ENCODE results near the gene SLC66A3. TPM values are rescaled to one million over a fixed set of nuclear protein-coding genes. Genes with fewer than 3 reads are reported as not detected.

Gene SLC66A3
- total RNA-seq (10 to 100 TPM; 38.9 to 46.0 TPM), polyA plus RNA-seq (ENCODE audit: insufficient read depth, low read depth, low replicate concordance) (23.3 TPM)
- long read RNA-seq, donor 1, transcript PQLC3-201 (7 exons, 1,830 nt), result major isoform, 32 of 43 reads
- long read RNA-seq, donor 1, partial matches to known transcripts, result 0 of 43 reads
- long read RNA-seq, donor 1, other reads (novel, unspliced or antisense), result 0 of 43 reads
- long read RNA-seq, donor 2, transcript PQLC3-201 (7 exons, 1,830 nt), result major isoform, 33 of 36 reads
- long read RNA-seq, donor 2, partial matches to known transcripts, result 0 of 36 reads
- long read RNA-seq, donor 2, other reads (novel, unspliced or antisense), result 0 of 36 reads

- TF ChIP-seq CTCF (IDR thresholded peaks at IDR 0.05) (no peak), POLR2A (IDR thresholded peaks at IDR 0.05) (peak; percentile 77)
- intact Hi-C loops (cut with DNase I; ENCODE audit: low total_unique reads), result no loop called here
- no peak for DNase-seq
- Histone ChIP-seq H3K9me3 (no peaks in the 10 kb centered on the region), H3K4me3 (peak within 1 kb of the TSS; percentile 85 to 86), H3K36me3 (ENCODE audit: low read depth, missing control alignments) (no peaks in the 10 kb centered on the region), H3K4me1 (peaks cover 11% of the 10 kb centered on the region), H3K27me3 (no peaks in the 10 kb centered on the region), H3K27ac (peak within 1 kb of the TSS; percentile 85 to 92)
- WGBS, 2 donors, result 0 to 4% methylated on average over 7 to 28 of the region's 71 CpGs
Observed at GRCh38 chr2:11155381-11156035, at the start of gene SLC66A3. SLC66A3 (plus strand) TSS chr2:11155467; CDS start chr2:11155547, 80 bp downstream.

- Histone ChIP-seq H3K4me1 (no peaks in the 10 kb centered on the region), H3K27me3 (no peaks in the 10 kb centered on the region), H3K9me3 (no peaks in the 10 kb centered on the region), H3K4me3 (no peak overlapping the region), H3K27ac (no peak overlapping the region), H3K36me3 (ENCODE audit: low read depth, missing control alignments) (no peaks in the 10 kb centered on the region)
- TF ChIP-seq POLR2A (IDR thresholded peaks at IDR 0.05), result no peak
- no peak for TF ChIP-seq CTCF (IDR thresholded peaks at IDR 0.05)
- intact Hi-C loops (cut with DNase I; ENCODE audit: low total_unique reads), result no loop called here
- 91 to 97% methylated on average over 2 of the region's 2 CpGs for WGBS, 2 donors
- DNase-seq, result no peak
Observed at GRCh38 chr2:11109002-11109401, 46.3 kb upstream of the SLC66A3 start.

- TF ChIP-seq CTCF (IDR thresholded peaks at IDR 0.05), result no peak
- TF ChIP-seq POLR2A (IDR thresholded peaks at IDR 0.05), result no peak
- H3K4me3 ChIP-seq, result no peak overlapping the region
- H3K36me3 ChIP-seq (ENCODE audit: low read depth, missing control alignments), result no peaks in the 10 kb centered on the region
- H3K27ac ChIP-seq, result no peak overlapping the region
- WGBS, 2 donors, result 92 to 93% methylated on average over 9 of the region's 9 CpGs
- intact Hi-C loops (cut with DNase I; ENCODE audit: low total_unique reads), result no loop called here
- H3K4me1 ChIP-seq, result no peaks in the 10 kb centered on the region
- no peak for DNase-seq
- H3K27me3 ChIP-seq, result no peaks in the 10 kb centered on the region
- no peaks in the 10 kb centered on the region for H3K9me3 ChIP-seq
Observed at GRCh38 chr2:11112870-11113428, 42.3 kb upstream of the SLC66A3 start.

- no peak for DNase-seq
- 88 to 89% methylated on average over 6 of the region's 6 CpGs for whole genome bisulfite sequencing, 2 donors
- intact Hi-C loops (cut with DNase I; ENCODE audit: low total_unique reads), result no loop called here
- TF ChIP-seq CTCF (IDR thresholded peaks at IDR 0.05) (no peak), POLR2A (IDR thresholded peaks at IDR 0.05) (no peak)
- H3K4me3 ChIP-seq, result no peak overlapping the region
- H3K27me3 ChIP-seq, result no peaks in the 10 kb centered on the region
- H3K27ac ChIP-seq, result no peak overlapping the region
- H3K36me3 ChIP-seq (ENCODE audit: low read depth, missing control alignments), result no peaks in the 10 kb centered on the region
- H3K9me3 ChIP-seq, result no peaks in the 10 kb centered on the region
- no peaks in the 10 kb centered on the region for H3K4me1 ChIP-seq
Observed at GRCh38 chr2:11117776-11118175, 37.5 kb upstream of the SLC66A3 start.

Data from testis (tissue), 5 donors.